ENCODE data around the gene UPK1A.

UPK1A gene

DNA sequence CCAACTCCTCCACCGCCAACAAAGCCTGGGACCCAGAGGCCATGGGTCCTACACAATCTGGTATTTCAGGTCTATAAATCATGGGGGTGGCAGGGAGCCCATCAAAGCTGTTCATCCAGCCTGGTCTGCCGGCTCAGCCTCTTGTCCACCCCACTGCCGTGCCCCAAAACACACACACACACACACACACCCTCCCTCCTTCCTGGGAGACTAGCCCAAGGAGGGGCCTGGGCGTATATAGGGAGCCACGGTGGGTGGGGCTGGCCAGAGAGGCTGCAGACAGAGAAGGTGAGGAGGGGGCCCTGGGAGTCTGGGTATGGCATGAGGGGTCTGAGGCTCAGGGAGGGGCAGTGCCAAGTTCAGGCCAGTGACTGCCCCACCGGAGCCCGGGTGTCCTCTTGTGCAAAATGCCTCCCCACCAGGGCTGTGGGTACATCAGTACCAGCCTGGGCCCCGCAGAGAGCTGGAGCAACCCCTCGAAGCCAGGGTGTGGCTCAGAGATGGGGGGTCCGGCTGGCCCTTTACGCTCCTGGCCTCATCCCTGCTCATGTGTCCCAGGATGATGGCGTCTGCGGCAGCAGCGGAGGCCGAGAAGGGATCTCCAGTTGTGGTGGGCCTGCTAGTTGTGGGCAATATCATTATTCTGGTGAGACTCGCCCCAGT, at the start of gene UPK1A:
TSS of gene UPK1A (plus strand) at position 267 of the 663 bp plus-strand sequence. CDS start at position 563, 296 bp downstream.
- Histone ChIP-seq H3K9me3 (no peaks in the 10 kb centered on the region), H3K36me3 (peaks cover 8% of the 10 kb centered on the region), H3K4me3 (ENCODE audit: low read depth in 1 of 2, low read length in 1 of 2) (no peak within 1 kb of the TSS), H3K4me1 (ENCODE audit: control insufficient read depth in 1 of 2, insufficient read depth in 1 of 2, low read depth in 1 of 2, low read length in 1 of 2) (no peaks in the 10 kb centered on the region), H3K27ac (no peak within 1 kb of the TSS), H3K27me3 (peaks cover 29% of the 10 kb centered on the region)
- TF ChIP-seq, protein P1, sequence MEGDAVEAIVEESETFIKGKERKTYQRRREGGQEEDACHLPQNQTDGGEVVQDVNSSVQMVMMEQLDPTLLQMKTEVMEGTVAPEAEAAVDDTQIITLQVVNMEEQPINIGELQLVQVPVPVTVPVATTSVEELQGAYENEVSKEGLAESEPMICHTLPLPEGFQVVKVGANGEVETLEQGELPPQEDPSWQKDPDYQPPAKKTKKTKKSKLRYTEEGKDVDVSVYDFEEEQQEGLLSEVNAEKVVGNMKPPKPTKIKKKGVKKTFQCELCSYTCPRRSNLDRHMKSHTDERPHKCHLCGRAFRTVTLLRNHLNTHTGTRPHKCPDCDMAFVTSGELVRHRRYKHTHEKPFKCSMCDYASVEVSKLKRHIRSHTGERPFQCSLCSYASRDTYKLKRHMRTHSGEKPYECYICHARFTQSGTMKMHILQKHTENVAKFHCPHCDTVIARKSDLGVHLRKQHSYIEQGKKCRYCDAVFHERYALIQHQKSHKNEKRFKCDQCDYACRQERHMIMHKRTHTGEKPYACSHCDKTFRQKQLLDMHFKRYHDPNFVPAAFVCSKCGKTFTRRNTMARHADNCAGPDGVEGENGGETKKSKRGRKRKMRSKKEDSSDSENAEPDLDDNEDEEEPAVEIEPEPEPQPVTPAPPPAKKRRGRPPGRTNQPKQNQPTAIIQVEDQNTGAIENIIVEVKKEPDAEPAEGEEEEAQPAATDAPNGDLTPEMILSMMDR (IDR thresholded peaks at IDR 0.05) = no peak

DNA sequence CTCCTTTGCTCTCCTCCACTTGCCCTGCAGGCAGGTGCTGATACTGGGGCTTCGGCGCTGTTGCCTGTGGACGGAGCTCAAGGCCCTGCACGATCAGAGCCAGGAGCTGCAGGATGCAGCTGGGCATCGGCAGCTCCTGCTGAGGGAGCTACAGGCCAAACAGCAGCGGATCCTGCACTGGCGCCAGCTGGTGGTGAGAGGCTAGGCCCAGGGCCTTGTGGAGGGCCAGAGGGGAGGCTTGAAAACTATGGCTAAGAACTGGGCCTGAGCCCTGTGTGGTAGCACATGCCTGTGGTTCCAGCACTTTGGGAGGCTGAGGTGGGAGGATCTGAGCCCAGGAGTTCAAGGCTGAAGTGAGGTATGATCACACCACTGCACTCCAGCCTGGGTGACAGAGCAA, 47.5 kb upstream of the UPK1A start:
- TF ChIP-seq, protein P1 (IDR thresholded peaks at IDR 0.05) = no peak
- H3K4me1 ChIP-seq (ENCODE audit: control insufficient read depth in 1 of 2, insufficient read depth in 1 of 2, low read depth in 1 of 2, low read length in 1 of 2) = no peaks in the 10 kb centered on the region
- H3K4me3 ChIP-seq (ENCODE audit: low read depth in 1 of 2, low read length in 1 of 2) = no peak overlapping the region
- H3K36me3 ChIP-seq = peaks cover 20% of the 10 kb centered on the region
- H3K9me3 ChIP-seq = no peaks in the 10 kb centered on the region
- H3K27me3 ChIP-seq = no peaks in the 10 kb centered on the region
- no peak overlapping the region for H3K27ac ChIP-seq

DNA sequence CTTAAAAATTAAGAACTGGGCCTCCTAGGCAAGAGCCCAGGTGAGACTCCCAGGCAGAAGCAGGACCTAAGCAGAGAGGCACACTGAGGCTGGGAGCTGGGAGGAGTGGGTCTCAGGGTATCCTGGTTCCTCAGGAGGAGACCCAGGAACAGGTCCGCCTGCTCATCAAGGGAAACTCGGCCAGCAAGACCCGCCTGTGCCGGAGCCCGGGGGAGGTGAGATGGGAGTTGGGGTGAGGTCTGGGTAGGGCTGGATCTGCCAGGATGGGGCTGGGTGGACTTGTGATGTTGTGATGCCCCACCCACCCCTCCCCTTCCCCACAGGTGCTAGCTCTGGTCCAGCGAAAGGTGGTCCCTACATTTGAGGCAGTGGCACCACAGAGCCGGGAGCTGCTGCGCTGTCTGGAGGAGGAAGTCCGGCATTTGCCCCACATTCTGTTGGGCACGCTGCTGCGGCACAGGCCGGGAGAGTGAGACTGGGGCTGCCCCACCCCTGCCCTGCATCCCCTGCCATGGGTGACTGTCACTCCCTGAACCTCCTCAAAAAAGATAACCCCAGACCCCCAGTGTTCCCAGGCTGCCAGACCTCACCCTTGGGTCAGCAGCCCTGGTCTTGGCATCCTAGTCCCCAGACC, 46.9 kb upstream of the UPK1A start:
- no peaks in the 10 kb centered on the region for H3K9me3 ChIP-seq
- no peaks in the 10 kb centered on the region for H3K4me1 ChIP-seq (ENCODE audit: control insufficient read depth in 1 of 2, insufficient read depth in 1 of 2, low read depth in 1 of 2, low read length in 1 of 2)
- no peak overlapping the region for H3K4me3 ChIP-seq (ENCODE audit: low read depth in 1 of 2, low read length in 1 of 2)
- no peaks in the 10 kb centered on the region for H3K27me3 ChIP-seq
- TF ChIP-seq, protein P1 (IDR thresholded peaks at IDR 0.05) = no peak
- peaks cover 20% of the 10 kb centered on the region for H3K36me3 ChIP-seq
- H3K27ac ChIP-seq = no peak overlapping the region

DNA sequence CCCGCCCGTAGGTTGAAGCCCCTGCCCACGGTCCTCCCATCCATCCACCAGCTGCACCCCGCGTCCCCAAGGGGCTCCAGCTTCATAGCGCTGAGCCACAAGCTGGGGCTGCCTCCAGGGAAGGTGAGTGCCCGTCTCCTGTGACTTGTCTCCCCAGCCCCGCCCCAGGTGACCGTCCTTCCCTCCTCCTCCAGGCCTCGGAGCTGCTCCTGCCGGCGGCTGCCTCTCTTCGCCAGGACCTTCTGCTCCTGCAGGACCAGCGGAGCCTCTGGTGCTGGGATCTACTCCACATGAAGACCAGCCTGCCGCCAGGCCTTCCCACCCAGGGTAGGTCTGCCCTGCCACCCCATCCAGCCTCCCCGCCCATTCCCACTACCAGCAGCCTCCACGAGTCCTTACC, 46.3 kb upstream of the UPK1A start:
- H3K9me3 ChIP-seq = no peaks in the 10 kb centered on the region
- TF ChIP-seq, protein P1 (IDR thresholded peaks at IDR 0.05) = no peak
- H3K27ac ChIP-seq = no peak overlapping the region
- no peaks in the 10 kb centered on the region for H3K27me3 ChIP-seq
- H3K4me1 ChIP-seq (ENCODE audit: control insufficient read depth in 1 of 2, insufficient read depth in 1 of 2, low read depth in 1 of 2, low read length in 1 of 2) = no peaks in the 10 kb centered on the region
- peaks cover 20% of the 10 kb centered on the region for H3K36me3 ChIP-seq
- H3K4me3 ChIP-seq (ENCODE audit: low read depth in 1 of 2, low read length in 1 of 2) = no peak overlapping the region

DNA sequence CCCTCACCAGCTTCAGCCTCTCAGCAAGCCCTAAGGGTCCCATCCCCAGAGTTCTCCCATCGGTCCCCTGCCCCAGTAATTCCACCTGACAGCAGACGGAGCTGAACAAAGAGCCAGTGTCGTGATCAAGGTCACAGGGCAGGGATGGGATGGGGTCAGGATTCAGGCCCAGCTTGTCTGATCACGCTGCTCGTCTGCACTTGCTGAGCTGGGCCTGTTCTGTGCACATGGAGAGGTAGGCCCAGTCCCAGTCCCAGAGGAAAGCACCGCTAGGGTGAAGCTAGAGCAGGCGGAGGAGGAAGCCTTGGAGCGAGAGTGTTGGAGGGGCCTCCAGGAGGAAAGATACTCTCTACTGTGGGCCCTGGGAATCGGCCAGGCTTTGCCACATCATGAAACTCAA, 44.6 kb upstream of the UPK1A start:
- Histone ChIP-seq H3K27me3 (no peaks in the 10 kb centered on the region), H3K4me1 (ENCODE audit: control insufficient read depth in 1 of 2, insufficient read depth in 1 of 2, low read depth in 1 of 2, low read length in 1 of 2) (no peaks in the 10 kb centered on the region), H3K36me3 (peaks cover 20% of the 10 kb centered on the region), H3K9me3 (no peaks in the 10 kb centered on the region), H3K27ac (no peak overlapping the region), H3K4me3 (ENCODE audit: low read depth in 1 of 2, low read length in 1 of 2) (no peak overlapping the region)
- TF ChIP-seq, protein P1 (IDR thresholded peaks at IDR 0.05) = no peak

All from neutrophil (primary cell).